HFF-Myc (cell line): ENCODE results near the gene SHKBP1.
A peak's percentile ranks its signal among the peaks of the same experiment; 100 is the strongest.

ENCODE experiments used
- DNase-seq: peaks from one replicate; pipeline ENCODE4 v3.0.0-alpha.2; 2011; ENCODE audit warnings: low read depth; ENCODE audit errors: extremely low read depth
- H3K4me3 ChIP-seq: replicated peaks from 2 replicates; pipeline ENCODE4 v1.5.1; 2011; ENCODE audit warnings: low read depth, mild to moderate bottlenecking, control low read depth, low read length
- CTCF ChIP-seq: IDR thresholded peaks from 2 replicates; pipeline ENCODE4 v1.5.1; 2012; ENCODE audit warnings: mild to moderate bottlenecking, low read depth, low read length, control low read depth; ENCODE audit errors: missing control alignments

Gene SHKBP1

GRCh38 chr19:40567750-40568494 is 8.8 kb upstream of the SHKBP1 start:
- 0 out of 2 replicates have a peak overlapping the region, but pooled peaks have one; percentile 13 for H3K4me3 ChIP-seq
- no peak for TF ChIP-seq CTCF
- no peak for DNase-seq

- peak; percentile 96 for DNase-seq
- H3K4me3 ChIP-seq: peak overlapping the region; percentile 40
- TF ChIP-seq CTCF: no peak
Observed at GRCh38 chr19:40570313-40571004, 6.2 kb upstream of the SHKBP1 start.

- no peak overlapping the region for H3K4me3 ChIP-seq
- TF ChIP-seq CTCF: no peak
Observed at GRCh38 chr19:40571005-40571318, 5.7 kb upstream of the SHKBP1 start.

GRCh38 chr19:40571831-40572495 is 4.7 kb upstream of the SHKBP1 start:
- TF ChIP-seq CTCF: no peak
- H3K4me3 ChIP-seq: no peak overlapping the region
- no peak for DNase-seq

More at GRCh38 chr19:40571005-40571318, 5.7 kb upstream of the SHKBP1 start:
- DNase-seq: no peak

DNA sequence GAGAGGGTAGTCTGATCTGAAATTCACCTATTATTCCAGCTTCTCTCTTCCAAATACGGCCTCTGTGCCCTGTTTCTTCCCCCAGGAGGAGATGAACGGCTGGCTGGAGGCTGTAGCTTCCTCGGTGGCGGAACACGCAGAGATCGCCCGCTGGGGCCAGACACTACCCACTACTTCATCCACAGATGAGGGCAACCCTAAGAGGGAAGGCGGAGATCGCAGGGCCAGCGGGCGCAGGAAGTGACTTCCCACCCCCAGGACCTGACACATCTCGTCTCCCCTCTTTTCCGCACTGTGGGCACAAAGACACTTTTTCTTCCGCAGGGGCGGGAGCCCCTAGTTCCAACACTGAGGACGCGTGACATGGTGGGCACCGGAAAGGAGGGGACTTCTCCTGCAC is 1.3 kb upstream of the SHKBP1 start:
- DNase-seq: no peak
- TF ChIP-seq CTCF: no peak
- H3K4me3 ChIP-seq: no peak overlapping the region

DNA sequence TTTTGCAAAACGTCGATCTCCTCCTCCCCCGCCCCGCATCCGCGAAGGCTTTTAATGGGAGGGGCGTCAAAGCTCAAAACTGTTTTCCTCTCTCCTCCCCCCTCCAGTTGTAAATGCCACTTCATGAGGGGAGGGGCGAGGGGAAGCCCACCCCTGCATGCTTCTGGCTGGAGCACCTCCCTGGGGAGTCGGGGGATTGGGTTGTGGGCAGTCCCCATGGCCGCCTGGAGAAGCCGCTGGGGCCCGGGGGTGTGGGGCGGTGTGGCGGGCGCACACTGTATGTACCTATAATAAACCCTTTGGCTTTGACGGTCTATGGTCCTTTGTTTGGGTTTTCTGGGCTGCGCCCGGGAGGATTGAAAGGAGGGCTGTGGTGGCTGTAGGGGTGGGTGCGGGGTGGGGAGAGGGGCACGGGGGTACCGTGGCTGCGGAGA is 505 bp upstream of the SHKBP1 start:
- no peak for DNase-seq
- H3K4me3 ChIP-seq: peak overlapping the region; percentile 11; the same call in 1 of the 2 replicates
- no peak for TF ChIP-seq CTCF
